ENCODE data around the gene NPC1.

- TF ChIP-seq SREBF2 (IDR thresholded peaks at IDR 0.05) (no peak), ESRRA (IDR thresholded peaks at IDR 0.05; ENCODE audit: borderline replicate concordance, low read length) (no peak), CTCF (IDR thresholded peaks at IDR 0.05) (no peak), KDM1A (IDR thresholded peaks at IDR 0.05; ENCODE audit: low read depth) (no peak), JUN (IDR thresholded peaks at IDR 0.05) (no peak; a peak in 1 of 5 replicates), POLR2A (IDR thresholded peaks at IDR 0.05; ENCODE audit: low read length) (no peak), EHMT2 (IDR thresholded peaks at IDR 0.05; ENCODE audit: low read depth) (no peak), ELK1 (IDR thresholded peaks at IDR 0.05; ENCODE audit: low read depth, low read length) (no peak), GATA3 (IDR thresholded peaks at IDR 0.05; ENCODE audit: borderline replicate concordance) (no peak), RAD21 (conservative IDR thresholded peaks at IDR 0.05 in 1 of 2, IDR thresholded peaks at IDR 0.05 in 1 of 2) (no peak), RFX5 (IDR thresholded peaks at IDR 0.05) (no peak), CBX2 (IDR thresholded peaks at IDR 0.05; ENCODE audit: borderline replicate concordance, low read depth) (no peak), MYC (IDR thresholded peaks at IDR 0.05; ENCODE audit: borderline replicate concordance, low read length) (no peak), MAX (IDR thresholded peaks at IDR 0.05) (no peak; the same call in 1 of the 2 replicates)
These were observed 56.7 kb downstream of the NPC1 start for GRCh38 chr18:23529604-23530003.

Data from A549 (cell line).